Activated naive CD4-positive, alpha-beta T cell treated with anti-CD3 and anti-CD28 coated beads for 36 hours (primary cell): Measurements from ENCODE around the gene DSCAML1. TPM values are rescaled to one million over a fixed set of nuclear protein-coding genes. Genes with fewer than 3 reads are reported as not detected.

ENCODE experiments used
- CTCF ChIA-PET: fragments of 350-600 bp; sonication (Branson Sonifier 250); formaldehyde crosslinking; loops from one replicate; lab custom pipeline; 2021; ENCODE audit warnings: antibody characterized with exemption; lab: Charles Lee
- DNase-seq: peaks from one replicate; pipeline ENCODE4 v3.0.0-alpha.2; 2020
- H3K27ac Mint-ChIP-seq: one replicate; pipeline ENCODE4 v1.8.0; 2021; ENCODE audit warnings: mild to moderate bottlenecking, mixed read lengths
- H3K27me3 Mint-ChIP-seq: one replicate; pipeline ENCODE4 v1.8.0; 2021; ENCODE audit warnings: low read depth, mixed read lengths
- H3K36me3 Mint-ChIP-seq: one replicate; pipeline ENCODE4 v1.8.0; 2021; ENCODE audit warnings: low read depth, mixed read lengths
- H3K4me1 Mint-ChIP-seq: one replicate; pipeline ENCODE4 v1.8.0; 2021; ENCODE audit warnings: low read depth, mixed read lengths
- H3K4me3 Mint-ChIP-seq: one replicate; pipeline ENCODE4 v1.8.0; 2021; ENCODE audit warnings: mild to moderate bottlenecking, moderate library complexity, mixed read lengths
- H3K9me3 Mint-ChIP-seq: one replicate; pipeline ENCODE4 v1.8.0; 2021; ENCODE audit warnings: mixed read lengths
- intact Hi-C: fragments of 100-400 bp; cut with micrococcal nuclease; formaldehyde crosslinking; loops from one replicate; pipeline ENCODE4 v1.15.1; 2023
- total RNA-seq, 2 experiments: library from RNA; stranded (reverse); gene quantifications; one replicate each; pipeline ENCODE4 v1.2.3, GENCODE V29; 2021

DSCAML1 gene
- total RNA-seq, 2 experiments from 2014 or later = 0.17 to 0.30 TPM

DNA sequence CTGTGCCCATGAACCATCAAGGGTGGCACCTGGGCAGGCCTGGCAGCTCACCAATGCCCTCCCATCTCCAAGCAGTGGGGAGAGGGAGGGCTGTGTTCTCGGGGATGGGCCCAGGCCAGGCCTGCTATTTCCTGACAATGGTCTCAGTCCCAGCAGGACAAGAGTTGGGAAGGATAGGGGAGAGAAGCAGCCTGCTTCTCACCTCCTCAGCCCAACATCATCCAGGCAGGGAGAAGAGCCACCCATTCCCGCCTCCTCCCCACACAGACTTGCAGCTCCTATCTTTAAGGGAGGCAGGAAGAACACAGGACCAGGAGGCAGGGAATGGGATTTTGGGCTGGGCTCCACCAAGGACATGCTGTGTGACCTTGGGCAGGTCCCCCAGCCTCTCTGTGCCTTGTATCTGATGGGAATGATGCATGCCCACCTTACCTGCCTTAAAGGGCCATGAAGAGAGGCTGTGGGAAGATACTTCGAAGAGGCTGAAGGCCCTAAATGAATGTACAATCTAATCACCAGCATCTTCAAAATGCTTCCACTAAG, 108.7 kb downstream of the DSCAML1 start:
- Mint-ChIP-seq H3K9me3 (no peaks in the 10 kb centered on the region), H3K27me3 (peaks cover 7% of the 10 kb centered on the region), H3K36me3 (no peaks in the 10 kb centered on the region), H3K27ac (no peak overlapping the region), H3K4me3 (no peak overlapping the region), H3K4me1 (no peaks in the 10 kb centered on the region)
- CTCF ChIA-PET = interaction anchor here (0.5 kb wide), 1 partner anchor 124 kb away, joined by 3 read pairs; no protein-coding TSS in a partner anchor
- no peak for DNase-seq
- intact Hi-C loops = no loop called here

DNA sequence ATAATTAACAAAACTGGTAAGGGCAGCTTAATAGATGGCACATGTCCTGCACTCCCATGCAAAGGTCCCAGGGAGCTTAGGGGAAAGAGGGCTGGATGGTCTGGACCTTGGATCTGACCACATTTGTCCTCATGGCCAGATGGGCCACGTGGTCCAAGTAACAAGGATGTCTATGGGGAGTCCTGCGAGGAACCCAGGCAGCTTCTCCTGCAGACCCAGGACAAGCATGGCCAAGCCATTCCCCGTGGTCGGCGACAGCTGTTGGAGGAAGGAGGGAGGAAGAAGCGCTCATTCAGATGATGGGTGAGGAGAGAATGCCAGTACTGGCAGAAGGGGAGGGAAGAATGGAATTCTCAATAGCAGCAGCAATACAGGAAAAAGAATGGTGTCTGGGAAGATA, 109.2 kb downstream of the DSCAML1 start:
- no peaks in the 10 kb centered on the region for H3K4me1 Mint-ChIP-seq
- H3K4me3 Mint-ChIP-seq = no peak overlapping the region
- CTCF ChIA-PET = interaction anchor here (0.5 to 0.6 kb wide), 2 partner anchors 123 to 265 kb away, joined by 3 read pairs; no protein-coding TSS in a partner anchor
- no peak for DNase-seq
- H3K9me3 Mint-ChIP-seq = no peaks in the 10 kb centered on the region
- H3K36me3 Mint-ChIP-seq = no peaks in the 10 kb centered on the region
- intact Hi-C loops = no loop called here
- peaks cover 7% of the 10 kb centered on the region for H3K27me3 Mint-ChIP-seq
- H3K27ac Mint-ChIP-seq = no peak overlapping the region

DNA sequence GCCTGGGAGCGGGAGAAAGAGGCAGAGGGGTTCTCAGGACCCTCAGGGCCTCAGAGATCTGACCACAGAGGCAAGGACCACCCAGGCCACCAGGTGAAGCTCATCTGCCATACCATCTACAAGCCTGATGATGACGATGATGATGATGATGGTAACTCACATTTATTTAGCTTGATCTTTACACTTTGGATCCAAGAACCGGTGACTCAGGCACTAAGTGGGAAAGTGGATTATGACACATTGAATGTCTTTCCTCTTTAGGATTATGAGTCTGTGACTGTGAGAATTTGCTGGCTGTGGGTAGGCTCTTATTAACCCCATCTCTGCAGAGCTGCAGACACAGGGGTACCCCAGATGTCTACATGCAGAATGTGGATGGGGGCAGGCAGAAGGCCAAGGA, 110.3 kb downstream of the DSCAML1 start:
- intact Hi-C loops = no loop called here
- DNase-seq = no peak
- Mint-ChIP-seq H3K9me3 (no peaks in the 10 kb centered on the region), H3K27ac (no peak overlapping the region), H3K36me3 (no peaks in the 10 kb centered on the region), H3K4me3 (no peak overlapping the region), H3K4me1 (no peaks in the 10 kb centered on the region), H3K27me3 (peaks cover 7% of the 10 kb centered on the region)
- CTCF ChIA-PET = no interaction called here

DNA sequence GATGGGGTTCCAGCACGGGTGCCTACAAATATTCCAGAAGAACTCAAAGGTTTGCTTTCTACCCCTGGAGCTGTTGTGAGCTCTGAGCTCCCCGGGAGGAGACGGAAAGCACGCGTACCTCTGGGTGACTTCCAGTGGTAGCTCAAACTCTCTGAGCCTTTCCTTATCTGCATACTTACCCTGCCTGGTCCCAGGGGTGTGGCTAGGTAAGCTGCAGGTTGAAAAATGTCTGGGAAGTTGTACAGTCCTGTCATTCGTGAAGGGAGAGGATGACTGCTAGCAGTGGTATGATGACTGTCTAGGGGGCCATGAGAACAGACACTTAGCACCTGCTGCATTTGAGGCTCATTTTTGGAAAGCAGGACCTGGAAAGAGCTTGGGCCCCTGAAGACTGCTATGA, 111.5 kb downstream of the DSCAML1 start:
- no peak for DNase-seq
- H3K9me3 Mint-ChIP-seq = no peaks in the 10 kb centered on the region
- no peaks in the 10 kb centered on the region for H3K36me3 Mint-ChIP-seq
- intact Hi-C loops = no loop called here
- CTCF ChIA-PET = no interaction called here
- peaks cover 7% of the 10 kb centered on the region for H3K27me3 Mint-ChIP-seq
- no peaks in the 10 kb centered on the region for H3K4me1 Mint-ChIP-seq
- H3K27ac Mint-ChIP-seq = no peak overlapping the region
- no peak overlapping the region for H3K4me3 Mint-ChIP-seq

DNA sequence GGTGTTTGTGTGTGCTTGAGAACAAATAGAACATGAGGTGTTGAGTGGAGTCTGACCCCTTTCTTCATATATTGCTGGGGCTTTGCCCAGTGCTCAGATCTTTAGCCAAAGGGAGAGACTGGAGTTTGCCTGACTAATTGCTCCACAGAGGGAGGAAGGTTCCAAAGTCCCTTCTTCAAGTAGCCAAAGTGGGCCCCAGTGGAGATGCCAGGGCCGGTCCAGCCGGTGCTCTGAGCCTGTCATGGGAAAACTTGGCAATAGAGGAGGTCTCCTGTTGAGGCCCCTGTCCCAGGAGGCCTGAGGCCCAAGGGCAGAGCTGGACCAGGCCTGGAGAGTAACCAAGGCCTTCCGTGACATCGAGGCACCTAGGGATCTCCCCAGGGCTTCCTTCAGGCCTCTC, 112.3 kb downstream of the DSCAML1 start:
- CTCF ChIA-PET = interaction anchor here (0.6 kb wide), 1 partner anchor 288 kb away, joined by 3 read pairs; no protein-coding TSS in a partner anchor
- DNase-seq = no peak
- no peaks in the 10 kb centered on the region for H3K9me3 Mint-ChIP-seq
- peaks cover 7% of the 10 kb centered on the region for H3K27me3 Mint-ChIP-seq
- no peak overlapping the region for H3K4me3 Mint-ChIP-seq
- H3K27ac Mint-ChIP-seq = no peak overlapping the region
- no peaks in the 10 kb centered on the region for H3K36me3 Mint-ChIP-seq
- intact Hi-C loops = no loop called here
- H3K4me1 Mint-ChIP-seq = no peaks in the 10 kb centered on the region

DNA sequence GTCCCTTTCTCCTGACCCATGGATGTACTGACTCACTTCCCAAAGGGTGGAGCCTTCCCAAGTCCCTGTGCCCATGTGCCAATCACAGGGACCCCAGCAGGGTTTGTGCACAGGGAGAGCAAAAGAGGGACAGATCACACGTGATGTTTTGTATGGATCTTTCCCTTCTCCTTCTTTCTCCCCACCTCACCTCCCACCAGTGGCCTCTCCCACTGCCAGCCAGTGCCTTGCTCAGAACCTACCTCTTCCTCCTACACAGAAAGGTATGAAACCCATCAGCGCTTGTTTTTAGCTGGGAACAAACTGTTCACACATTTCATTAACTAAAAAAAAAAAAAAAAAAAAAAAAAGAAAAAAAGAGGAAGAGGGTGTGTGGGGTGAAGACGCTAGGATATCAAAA, 112.9 kb downstream of the DSCAML1 start:
- no peaks in the 10 kb centered on the region for H3K36me3 Mint-ChIP-seq
- CTCF ChIA-PET = no interaction called here

DNA sequence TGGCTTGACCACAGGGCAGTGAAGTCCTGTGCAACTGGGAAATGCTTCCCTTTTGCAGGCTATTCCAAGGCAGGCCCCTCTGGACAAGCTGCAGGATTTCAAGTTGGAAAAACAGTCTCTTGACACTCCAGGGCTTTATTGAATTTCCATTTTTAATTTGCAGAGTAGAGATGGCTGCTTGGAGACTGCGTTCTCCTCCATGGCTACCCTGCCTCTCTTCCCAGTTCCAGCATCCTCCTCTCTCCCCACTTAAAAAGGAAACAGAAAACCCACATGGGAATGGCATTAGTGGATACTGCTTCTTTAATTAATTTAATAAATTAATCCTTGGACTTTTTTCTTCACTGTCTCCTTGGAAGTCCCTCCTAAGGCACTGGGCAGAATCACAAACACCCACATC, 115.6 kb downstream of the DSCAML1 start:
- Mint-ChIP-seq H3K36me3 (no peaks in the 10 kb centered on the region), H3K27ac (no peak overlapping the region), H3K4me1 (no peaks in the 10 kb centered on the region), H3K9me3 (no peaks in the 10 kb centered on the region), H3K27me3 (peaks cover 2% of the 10 kb centered on the region), H3K4me3 (no peak overlapping the region)
- DNase-seq = no peak
- CTCF ChIA-PET = no interaction called here
- intact Hi-C loops = no loop called here

More for the DNA sequence above, 112.9 kb downstream of the DSCAML1 start:
- no peak for DNase-seq
- intact Hi-C loops = no loop called here
- Mint-ChIP-seq H3K4me1 (no peaks in the 10 kb centered on the region), H3K4me3 (no peak overlapping the region), H3K27me3 (peaks cover 7% of the 10 kb centered on the region), H3K9me3 (no peaks in the 10 kb centered on the region), H3K27ac (no peak overlapping the region)

DNA sequence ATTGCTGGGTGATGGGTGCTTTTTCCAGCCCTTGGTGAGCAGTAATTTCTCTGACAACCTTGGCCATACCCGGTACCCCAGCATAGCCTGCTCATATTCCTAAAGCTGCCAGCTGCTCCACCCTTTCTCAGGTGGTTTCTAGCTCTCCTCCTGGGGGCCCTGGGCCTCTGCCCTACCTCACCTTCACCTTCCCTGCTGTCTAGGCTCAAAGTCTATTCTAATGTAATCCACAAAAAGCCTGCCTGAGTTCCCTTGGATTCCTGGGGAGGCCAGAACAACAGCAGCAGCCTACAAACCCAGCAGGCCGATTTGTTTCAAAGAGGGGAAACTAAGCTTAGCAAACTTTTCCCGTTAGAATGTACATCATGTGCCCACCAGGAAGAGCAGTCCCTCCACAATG, 117.6 kb downstream of the DSCAML1 start:
- Mint-ChIP-seq H3K9me3 (no peaks in the 10 kb centered on the region), H3K27me3 (peaks cover 4% of the 10 kb centered on the region), H3K36me3 (no peaks in the 10 kb centered on the region), H3K4me3 (no peak overlapping the region), H3K4me1 (no peaks in the 10 kb centered on the region), H3K27ac (no peak overlapping the region)
- DNase-seq = no peak
- CTCF ChIA-PET = interaction anchor here (0.6 to 1.0 kb wide), 2 partner anchors 122 to 128 kb away, joined by 3 read pairs; no protein-coding TSS in a partner anchor
- intact Hi-C loops = no loop called here

DNA sequence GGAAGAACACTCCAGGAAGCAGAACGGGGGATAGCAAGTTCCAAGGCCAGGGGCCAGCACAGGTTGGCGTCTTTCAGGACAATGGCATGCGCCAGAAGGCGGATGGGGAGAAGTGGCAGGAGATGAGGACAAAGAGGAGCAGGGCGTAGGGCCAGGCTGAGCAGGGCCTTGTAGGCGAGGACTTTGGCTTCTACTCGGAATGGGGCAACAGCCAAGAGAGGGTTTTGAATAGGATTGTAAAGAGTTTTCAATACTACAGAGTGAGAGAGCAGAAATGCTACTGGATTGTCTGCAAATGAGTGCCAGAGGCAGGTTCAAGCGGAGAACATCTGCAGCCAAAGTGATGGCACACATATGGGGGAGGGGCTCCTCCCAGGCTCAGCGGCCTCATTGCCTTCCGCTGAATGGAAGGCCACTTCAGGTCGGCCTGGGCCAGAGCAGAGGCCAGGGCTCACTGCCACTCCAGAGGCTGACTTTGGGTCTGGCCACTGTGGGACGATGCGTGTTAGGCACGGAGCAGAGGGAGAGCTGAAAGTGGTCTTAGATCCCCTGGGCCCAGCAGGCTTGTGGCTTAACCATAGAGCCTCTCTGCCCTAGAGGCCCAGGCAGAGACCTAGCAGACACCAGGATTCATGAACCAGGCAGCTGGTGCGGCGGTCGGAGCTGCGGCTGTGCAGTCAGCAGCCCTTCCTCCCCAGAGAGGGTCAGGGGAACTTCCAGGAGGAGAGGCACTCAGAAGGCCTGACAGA, 118.2 kb downstream of the DSCAML1 start:
- Mint-ChIP-seq H3K4me1 (no peaks in the 10 kb centered on the region), H3K9me3 (no peaks in the 10 kb centered on the region), H3K27ac (no peak overlapping the region), H3K27me3 (peaks cover 2% of the 10 kb centered on the region), H3K4me3 (no peak overlapping the region), H3K36me3 (no peaks in the 10 kb centered on the region)
- intact Hi-C loops = no loop called here
- no peak for DNase-seq
- CTCF ChIA-PET = interaction anchor here (0.6 kb wide), 2 partner anchors 122 to 170 kb away, joined by 3 read pairs; no protein-coding TSS in a partner anchor

DNA sequence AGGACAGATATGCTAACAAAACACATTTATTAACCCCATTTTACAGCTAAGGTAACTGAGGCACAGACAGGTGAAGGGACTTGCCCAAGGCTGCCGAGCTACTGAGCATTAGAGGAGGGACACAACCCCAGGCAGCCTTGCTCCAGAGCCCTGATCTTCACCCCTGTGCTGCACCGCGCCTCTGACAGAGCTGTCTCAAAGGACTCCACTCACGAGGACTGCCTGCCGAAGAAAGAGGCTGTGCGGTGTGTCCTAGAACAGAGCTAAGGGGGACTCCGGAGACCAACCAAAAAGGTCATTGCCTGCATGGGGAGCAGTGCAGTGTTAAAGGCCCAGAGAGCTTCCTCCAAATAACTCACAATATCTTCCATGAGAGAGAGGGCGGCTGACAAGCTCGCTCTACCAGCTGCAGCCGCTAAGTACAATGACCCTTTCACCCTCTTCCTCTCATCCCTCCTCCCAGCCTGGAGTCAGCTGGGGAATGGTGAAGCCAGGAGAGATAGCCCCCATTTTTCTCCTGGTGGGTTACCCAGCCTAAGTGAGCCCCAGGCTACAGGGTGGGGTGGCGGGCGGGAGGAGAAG, 119.2 kb downstream of the DSCAML1 start:
- DNase-seq = no peak
- H3K36me3 Mint-ChIP-seq = no peaks in the 10 kb centered on the region
- no peaks in the 10 kb centered on the region for H3K9me3 Mint-ChIP-seq
- no peak overlapping the region for H3K27ac Mint-ChIP-seq
- H3K27me3 Mint-ChIP-seq = peaks cover 2% of the 10 kb centered on the region
- CTCF ChIA-PET = no interaction called here
- no peaks in the 10 kb centered on the region for H3K4me1 Mint-ChIP-seq
- intact Hi-C loops = no loop called here
- H3K4me3 Mint-ChIP-seq = no peak overlapping the region

DNA sequence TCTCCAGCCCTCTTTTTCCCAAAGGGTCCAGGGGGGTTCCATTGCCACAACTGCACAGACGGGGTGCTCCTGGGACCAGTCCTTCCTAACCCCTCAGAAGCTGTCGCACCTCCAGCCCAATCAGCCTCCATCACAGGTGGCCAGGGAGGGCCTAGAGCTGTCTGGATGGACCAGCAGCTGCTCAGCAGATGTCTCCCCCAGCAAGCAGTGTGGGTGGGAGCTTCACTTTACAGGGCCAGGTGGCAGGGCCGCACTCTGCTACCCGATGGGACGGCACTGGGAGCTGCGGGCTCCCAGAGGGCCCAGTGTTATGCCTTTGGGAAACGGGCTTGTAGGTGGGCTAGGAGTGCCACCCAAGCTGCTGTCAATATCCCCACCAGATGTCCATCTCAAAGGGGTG, 120.5 kb downstream of the DSCAML1 start:
- H3K4me3 Mint-ChIP-seq = no peak overlapping the region
- CTCF ChIA-PET = no interaction called here
- DNase-seq = no peak
- intact Hi-C loops = no loop called here
- no peak overlapping the region for H3K27ac Mint-ChIP-seq
- H3K9me3 Mint-ChIP-seq = no peaks in the 10 kb centered on the region
- H3K36me3 Mint-ChIP-seq = no peaks in the 10 kb centered on the region
- no peaks in the 10 kb centered on the region for H3K4me1 Mint-ChIP-seq
- peaks cover 3% of the 10 kb centered on the region for H3K27me3 Mint-ChIP-seq

DNA sequence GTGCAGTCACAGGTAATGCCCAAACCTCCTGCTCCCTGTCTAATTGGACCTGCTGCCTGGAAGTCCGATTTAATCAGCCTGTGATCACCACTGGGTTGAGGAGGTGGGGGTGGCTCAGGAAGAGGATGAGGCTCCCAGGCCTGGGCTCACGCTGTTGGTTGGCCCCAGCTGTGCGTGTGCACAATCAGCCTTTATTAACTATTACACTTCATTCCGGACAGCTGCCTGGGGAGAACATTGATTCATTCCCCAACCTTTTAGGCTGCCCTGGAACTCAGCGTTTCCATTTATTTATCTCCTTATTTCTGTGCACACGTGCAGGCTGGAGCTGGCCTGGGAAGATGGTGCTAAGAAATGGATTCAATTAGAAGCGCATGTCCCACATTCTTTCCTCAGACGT, 123.4 kb downstream of the DSCAML1 start:
- Mint-ChIP-seq H3K9me3 (no peaks in the 10 kb centered on the region), H3K4me3 (no peak overlapping the region), H3K4me1 (no peaks in the 10 kb centered on the region), H3K36me3 (no peaks in the 10 kb centered on the region), H3K27me3 (peaks cover 3% of the 10 kb centered on the region), H3K27ac (no peak overlapping the region)
- DNase-seq = no peak
- intact Hi-C loops = no loop called here
- CTCF ChIA-PET = no interaction called here

DNA sequence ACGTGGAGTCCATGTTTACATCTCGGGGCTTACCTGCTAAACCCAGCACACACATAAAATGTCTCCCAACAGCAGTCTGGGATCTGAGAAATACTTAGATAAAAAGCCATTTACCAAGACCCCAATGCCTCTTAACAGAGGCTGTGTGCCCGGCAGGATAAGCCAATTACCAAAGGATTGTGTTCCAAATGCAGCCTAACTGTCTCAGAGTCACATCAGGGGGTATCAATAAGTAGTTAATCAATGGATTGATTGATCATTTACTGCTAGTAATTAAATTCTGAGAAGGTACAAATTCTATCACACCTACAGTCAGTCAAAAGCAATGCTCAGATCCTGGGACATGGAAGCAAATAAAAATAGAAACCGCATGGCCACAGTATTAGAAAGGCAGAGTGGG, 125.6 kb downstream of the DSCAML1 start:
- H3K27me3 Mint-ChIP-seq = peaks cover 3% of the 10 kb centered on the region
- H3K4me1 Mint-ChIP-seq = no peaks in the 10 kb centered on the region
- no peaks in the 10 kb centered on the region for H3K36me3 Mint-ChIP-seq
- CTCF ChIA-PET = no interaction called here
- intact Hi-C loops = no loop called here
- H3K9me3 Mint-ChIP-seq = no peaks in the 10 kb centered on the region
- H3K27ac Mint-ChIP-seq = no peak overlapping the region
- H3K4me3 Mint-ChIP-seq = no peak overlapping the region
- DNase-seq = no peak
